GM18505 (cell line): Measurements from ENCODE around the gene EMP3.
"Not testable (repeated sequence)": the region's sequence is repeated elsewhere in the genome, so short reads cannot be mapped to it uniquely, and the experiment has no call there.

Experiments used
- ATAC-seq: cut with Tn5 transposase; IDR thresholded peaks from one replicate; pipeline ENCODE4 v1.9.1; 2021; ENCODE audit not compliant: unreplicated experiment
- POLR2A ChIP-seq: IDR thresholded peaks from 4 replicates; pipeline ENCODE4 v1.6.1; 2011; ENCODE audit warnings: borderline replicate concordance; ENCODE audit not compliant: insufficient read depth, insufficient read length; ENCODE audit errors: extremely low read depth

EMP3 gene

DNA sequence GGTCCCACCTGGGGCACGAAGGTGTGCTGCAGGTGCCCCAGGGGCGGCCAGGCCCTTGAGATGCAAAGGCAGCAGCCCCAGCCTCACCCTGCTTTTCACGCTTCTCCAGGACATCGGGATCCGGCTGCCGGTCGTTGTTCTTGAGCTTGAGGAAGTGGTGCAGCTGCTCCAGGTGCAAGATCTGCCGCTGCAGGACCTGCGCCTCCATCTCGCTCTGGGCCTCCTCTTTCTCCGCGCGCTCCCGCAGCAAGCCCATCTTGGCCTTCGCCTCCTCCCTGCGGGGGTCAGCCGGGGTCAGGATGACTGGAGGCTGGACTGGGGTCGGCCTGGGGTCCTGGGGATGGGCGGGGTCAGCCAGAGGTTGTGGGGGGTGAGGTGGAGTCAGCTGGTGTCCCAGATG is 21.5 kb upstream of the EMP3 start:
- no peak for TF ChIP-seq POLR2A
- no peak for ATAC-seq

- no peak for TF ChIP-seq POLR2A
- no peak for ATAC-seq
Measured at GRCh38 chr19:48308631-48309586, 16.4 kb upstream of the EMP3 start.

- not testable (repeated sequence) for ATAC-seq
Measured at GRCh38 chr19:48309731-48310130, 15.6 kb upstream of the EMP3 start.

DNA sequence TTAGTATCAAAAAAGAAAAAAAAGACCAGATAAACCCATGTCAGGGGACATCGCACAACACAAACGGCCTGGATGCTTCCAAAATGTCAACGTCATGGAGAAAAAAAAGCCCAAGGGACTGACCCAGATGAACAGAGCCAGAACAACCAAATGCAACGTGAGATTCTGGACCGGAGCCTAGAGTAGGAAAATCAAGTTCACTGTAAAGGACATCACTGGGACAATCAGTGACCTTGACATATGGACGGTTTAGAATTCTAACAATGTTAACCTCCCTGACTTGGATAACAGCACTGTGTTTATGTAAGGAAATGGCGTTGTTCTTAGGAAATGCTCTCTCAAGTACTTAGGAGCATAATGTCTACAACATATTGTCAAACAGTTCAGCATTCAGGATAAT is 15.1 kb upstream of the EMP3 start:
- ATAC-seq = no peak
- TF ChIP-seq POLR2A = no peak

DNA sequence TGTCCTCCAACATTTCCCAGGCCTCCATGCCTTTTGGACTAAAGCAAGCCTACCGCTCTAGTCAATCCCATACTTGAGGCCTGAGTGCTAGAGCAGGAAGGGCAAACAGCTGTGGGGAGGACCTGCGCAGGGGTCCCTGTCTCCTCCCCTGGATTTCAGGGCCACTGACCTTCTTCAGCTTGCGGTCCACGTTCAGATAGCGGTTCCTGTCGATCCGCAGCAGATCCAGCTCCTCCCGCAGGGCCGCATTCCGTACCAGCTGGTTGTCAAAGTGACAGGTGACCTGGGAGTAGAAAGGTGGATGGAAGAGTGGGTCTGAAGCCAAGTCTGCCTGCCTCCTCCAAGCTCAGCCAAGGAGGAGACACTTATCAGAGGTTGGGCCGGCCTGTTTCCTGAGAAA is 14.0 kb upstream of the EMP3 start:
- no peak for ATAC-seq
- TF ChIP-seq POLR2A = no peak

- ATAC-seq = no peak
- no peak for TF ChIP-seq POLR2A
Measured at GRCh38 chr19:48315712-48316111, 9.6 kb upstream of the EMP3 start.

- ATAC-seq = not testable (repeated sequence)
Measured at GRCh38 chr19:48317708-48317960, 7.7 kb upstream of the EMP3 start.

- no peak for TF ChIP-seq POLR2A
- ATAC-seq = no peak
Measured at GRCh38 chr19:48318286-48318987, 6.9 kb upstream of the EMP3 start.

DNA sequence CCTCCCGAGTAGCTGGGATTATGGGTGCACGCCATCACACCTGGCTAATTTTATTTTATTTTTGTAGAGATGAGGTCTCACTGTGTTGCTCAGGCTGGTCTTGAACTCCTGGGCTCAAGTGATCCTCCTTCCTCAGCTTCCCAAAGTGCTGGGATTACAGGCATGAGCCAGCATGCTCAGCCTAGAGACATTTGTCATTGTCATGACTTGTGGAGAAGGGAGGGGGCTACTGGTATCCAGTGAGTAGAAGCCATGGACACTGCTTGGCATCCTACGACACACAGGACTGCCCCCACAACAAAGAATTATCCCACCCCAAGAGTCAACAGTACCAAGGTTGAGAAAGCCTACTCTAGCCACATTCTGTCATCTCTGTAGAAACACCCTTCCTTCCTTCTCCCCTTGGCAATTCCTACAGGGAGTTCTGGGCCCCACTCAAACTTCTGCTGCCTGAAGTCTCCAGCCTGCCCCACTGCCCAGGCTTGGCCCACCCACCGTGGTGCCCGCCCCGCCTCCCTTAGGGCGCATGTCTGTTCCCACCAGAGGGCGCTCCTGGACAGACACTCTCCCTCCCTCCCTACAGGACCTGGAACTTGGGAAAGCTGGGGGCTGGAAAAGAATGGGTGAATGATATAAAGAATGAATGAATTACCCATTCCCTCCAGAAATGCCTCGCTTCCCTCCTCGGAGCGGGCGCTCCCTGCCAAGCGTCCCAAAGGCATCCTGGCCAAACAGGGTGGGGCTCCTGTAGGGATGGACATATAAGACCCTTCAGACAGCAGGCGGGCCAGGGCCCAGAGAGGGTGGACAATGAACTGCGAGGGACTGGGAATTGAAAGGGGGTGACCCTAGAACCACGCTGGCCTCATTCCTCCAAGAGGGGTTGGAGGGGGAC is 5.5 kb upstream of the EMP3 start:
- no peak for ATAC-seq
- no peak for TF ChIP-seq POLR2A

GRCh38 chr19:48321372-48321621 is 4.1 kb upstream of the EMP3 start:
- TF ChIP-seq POLR2A = no peak
- ATAC-seq = peak; percentile 47

- ATAC-seq = peak; percentile 55
Measured at GRCh38 chr19:48321622-48322591, 3.4 kb upstream of the EMP3 start.

GRCh38 chr19:48329167-48329891 is 4.0 kb downstream of the EMP3 start:
- TF ChIP-seq POLR2A = no peak
- no peak for ATAC-seq

More at GRCh38 chr19:48321622-48322591, 3.4 kb upstream of the EMP3 start:
- peak; percentile 92 for TF ChIP-seq POLR2A
